GM12892 (cell line): ENCODE results near the gene NDUFV2.

Experiments used
- DNase-seq: peaks from one replicate; pipeline ENCODE4 v3.0.0; 2011; ENCODE audit not compliant: insufficient read length
- FAIRE-seq: peaks from 2 replicates; lab custom pipeline; 2011; peaks lifted over from hg19 to GRCh38; lab: Jason Lieb, UNC
- POLR2A ChIP-seq: IDR thresholded peaks from 2 replicates; pipeline ENCODE4 v1.6.1; 2011; ENCODE audit warnings: low read depth, low read length, control low read depth
- POLR2AphosphoS5 ChIP-seq: IDR thresholded peaks from 2 replicates; pipeline ENCODE4 v1.6.1; 2011; ENCODE audit warnings: low read depth, low read length, control low read depth
- TAF1 ChIP-seq: IDR thresholded peaks from 2 replicates; pipeline ENCODE4 v1.6.1; 2011; ENCODE audit warnings: low read depth, mild to moderate bottlenecking, control low read depth, low read length, borderline replicate concordance

The NDUFV2 gene

GRCh38 chr18:9172506-9173127 is 70.1 kb downstream of the NDUFV2 start:
- no peak for FAIRE-seq
- no peak for TF ChIP-seq POLR2AphosphoS5
- TF ChIP-seq POLR2A = no peak
- TF ChIP-seq TAF1 = no peak
- DNase-seq = no peak

GRCh38 chr18:9173770-9174233 is 71.3 kb downstream of the NDUFV2 start:
- DNase-seq = peak; percentile 6
- peak; percentile 64 for FAIRE-seq
- TF ChIP-seq TAF1 (no peak), POLR2A (no peak), POLR2AphosphoS5 (no peak)

GRCh38 chr18:9174302-9174701 is 71.8 kb downstream of the NDUFV2 start:
- no peak for TF ChIP-seq POLR2AphosphoS5
- no peak for TF ChIP-seq TAF1
- no peak for TF ChIP-seq POLR2A
- DNase-seq = no peak
- FAIRE-seq = peak; percentile 38

- TF ChIP-seq TAF1 (no peak), POLR2AphosphoS5 (no peak), POLR2A (no peak)
- FAIRE-seq (no peak), DNase-seq (no peak)
Measured at GRCh38 chr18:9175115-9175514, 72.6 kb downstream of the NDUFV2 start.

GRCh38 chr18:9177031-9177430 is 74.5 kb downstream of the NDUFV2 start:
- TF ChIP-seq POLR2A = no peak
- TF ChIP-seq TAF1 = no peak
- no peak for TF ChIP-seq POLR2AphosphoS5
- no peak for FAIRE-seq

GRCh38 chr18:9177466-9177865 is 75.0 kb downstream of the NDUFV2 start:
- TF ChIP-seq POLR2AphosphoS5 = no peak
- FAIRE-seq = no peak
- DNase-seq = no peak

More at GRCh38 chr18:9177031-9177430, 74.5 kb downstream of the NDUFV2 start:
- no peak for DNase-seq

- FAIRE-seq (no peak), DNase-seq (no peak)
- no peak for TF ChIP-seq TAF1
Measured at GRCh38 chr18:9178557-9178956, 76.1 kb downstream of the NDUFV2 start.

GRCh38 chr18:9181275-9181674 is 78.8 kb downstream of the NDUFV2 start:
- DNase-seq (no peak), FAIRE-seq (peak; percentile 73)
- TF ChIP-seq POLR2A (no peak), TAF1 (no peak), POLR2AphosphoS5 (no peak)

- no peak for DNase-seq
- no peak for FAIRE-seq
- TF ChIP-seq TAF1 (no peak), POLR2A (no peak), POLR2AphosphoS5 (no peak)
Measured at GRCh38 chr18:9182852-9183399, 80.4 kb downstream of the NDUFV2 start.
